Fibroblast of villous mesenchyme (primary cell): ENCODE results near the gene FBXO30. TPM values are rescaled to one million over a fixed set of nuclear protein-coding genes. Genes with fewer than 3 reads are reported as not detected.

ENCODE experiments used
- DNase-seq: peaks from one replicate; pipeline ENCODE4 v3.0.0-alpha.2; 2010; ENCODE audit warnings: low read depth
- H3K4me3 ChIP-seq: 2 replicates; pipeline ENCODE4 v1.5.1; 2011; ENCODE audit warnings: low read depth, mild to moderate bottlenecking, low read length
- total RNA-seq: library from RNA; depleted of rRNA; stranded (reverse); fragments of >200 nt; gene quantifications from 2 replicates; pipeline ENCODE4 v1.2.3, GENCODE V29; 2012
- TF ChIP-seq, protein P1 (sequence below): IDR thresholded peaks from 2 replicates; pipeline ENCODE4 v1.5.1; 2012; ENCODE audit warnings: low read depth, mild to moderate bottlenecking, low read length; ENCODE audit not compliant: insufficient read depth

The FBXO30 gene
- total RNA-seq, 1 donor: 16.0 TPM

DNA sequence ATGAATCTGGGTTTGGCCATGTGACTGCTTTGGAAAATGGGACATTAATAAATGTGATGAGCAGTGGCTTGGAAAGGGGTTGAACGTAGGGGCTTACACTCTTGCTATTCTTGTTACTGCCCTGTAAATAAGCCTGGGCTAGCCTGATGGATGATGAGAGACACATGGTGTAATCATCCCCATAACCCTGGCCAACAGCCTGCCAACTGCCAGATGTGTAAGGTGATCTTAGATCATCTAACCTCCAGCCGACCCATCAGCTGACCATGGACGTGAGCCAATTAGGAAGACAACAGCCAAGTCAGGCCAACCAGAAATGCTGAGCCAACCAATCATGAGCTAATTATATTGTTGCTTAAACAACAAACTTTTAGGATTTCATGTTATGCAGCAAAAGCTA lies 25.2 kb downstream of the FBXO30 start:
- DNase-seq: peak; percentile 17
- TF ChIP-seq, protein P1, sequence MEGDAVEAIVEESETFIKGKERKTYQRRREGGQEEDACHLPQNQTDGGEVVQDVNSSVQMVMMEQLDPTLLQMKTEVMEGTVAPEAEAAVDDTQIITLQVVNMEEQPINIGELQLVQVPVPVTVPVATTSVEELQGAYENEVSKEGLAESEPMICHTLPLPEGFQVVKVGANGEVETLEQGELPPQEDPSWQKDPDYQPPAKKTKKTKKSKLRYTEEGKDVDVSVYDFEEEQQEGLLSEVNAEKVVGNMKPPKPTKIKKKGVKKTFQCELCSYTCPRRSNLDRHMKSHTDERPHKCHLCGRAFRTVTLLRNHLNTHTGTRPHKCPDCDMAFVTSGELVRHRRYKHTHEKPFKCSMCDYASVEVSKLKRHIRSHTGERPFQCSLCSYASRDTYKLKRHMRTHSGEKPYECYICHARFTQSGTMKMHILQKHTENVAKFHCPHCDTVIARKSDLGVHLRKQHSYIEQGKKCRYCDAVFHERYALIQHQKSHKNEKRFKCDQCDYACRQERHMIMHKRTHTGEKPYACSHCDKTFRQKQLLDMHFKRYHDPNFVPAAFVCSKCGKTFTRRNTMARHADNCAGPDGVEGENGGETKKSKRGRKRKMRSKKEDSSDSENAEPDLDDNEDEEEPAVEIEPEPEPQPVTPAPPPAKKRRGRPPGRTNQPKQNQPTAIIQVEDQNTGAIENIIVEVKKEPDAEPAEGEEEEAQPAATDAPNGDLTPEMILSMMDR: no peak
- H3K4me3 ChIP-seq: no peak overlapping the region

DNA sequence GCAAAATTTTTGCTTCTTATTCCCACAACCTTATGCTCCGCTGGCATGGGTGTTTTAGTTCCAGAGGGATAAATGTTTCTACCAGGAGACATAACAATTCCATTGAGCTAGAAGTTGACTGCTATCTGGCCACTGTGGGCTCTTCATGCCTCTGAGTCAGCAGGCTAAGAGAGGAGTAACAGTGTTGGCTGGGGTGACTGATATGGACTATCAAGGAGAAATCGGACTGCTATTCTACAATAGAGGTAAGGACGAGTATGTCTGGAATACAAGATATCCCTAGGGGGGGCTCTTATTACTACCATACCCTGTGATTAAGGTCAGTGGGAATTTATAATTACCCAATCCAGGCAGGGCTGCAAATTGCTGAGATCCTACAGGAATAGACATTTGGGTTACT lies 26.9 kb downstream of the FBXO30 start:
- TF ChIP-seq, protein P1: no peak
- no peak for DNase-seq
- H3K4me3 ChIP-seq: no peak overlapping the region

DNA sequence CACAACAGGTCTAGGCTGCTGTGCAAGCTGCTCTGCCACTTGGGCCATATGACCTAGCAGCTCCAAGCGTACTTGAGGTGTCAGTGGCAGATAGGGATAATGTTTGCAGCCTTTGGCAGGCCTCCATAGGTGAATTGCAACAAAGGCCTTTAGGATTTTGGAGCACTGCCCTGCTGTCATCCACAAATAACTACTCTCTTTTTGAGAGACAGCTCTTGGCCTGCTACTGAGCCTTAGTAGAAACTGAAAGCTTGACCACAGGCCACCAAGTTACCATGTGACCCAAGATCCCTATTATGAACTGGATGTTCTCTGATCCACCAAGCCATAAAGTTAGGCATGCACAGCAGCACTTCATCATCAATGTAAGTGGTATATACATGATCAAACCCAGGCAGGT lies 29.9 kb downstream of the FBXO30 start:
- no peak overlapping the region for H3K4me3 ChIP-seq
- TF ChIP-seq, protein P1: no peak
- DNase-seq: no peak

DNA sequence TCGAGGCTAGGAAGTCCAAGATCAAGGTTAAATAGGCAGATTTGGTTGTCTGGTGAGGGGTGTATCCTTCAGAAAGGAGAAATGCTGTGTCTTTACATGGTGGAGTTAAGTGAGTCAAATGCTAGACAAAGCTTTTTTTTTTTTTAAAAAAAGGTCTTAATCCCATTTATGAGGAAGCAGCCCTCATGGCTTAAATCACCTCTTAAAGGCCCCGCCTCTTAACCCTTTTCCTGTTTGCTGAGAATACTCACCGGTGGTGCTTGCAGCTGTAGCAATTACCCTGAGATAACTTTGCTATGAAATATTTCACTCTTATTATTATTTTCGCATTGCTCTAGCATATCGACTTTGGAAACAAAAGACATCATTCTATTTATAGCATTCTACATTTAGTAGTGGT lies 30.8 kb downstream of the FBXO30 start:
- no peak for DNase-seq
- no peak overlapping the region for H3K4me3 ChIP-seq
- TF ChIP-seq, protein P1: no peak

DNA sequence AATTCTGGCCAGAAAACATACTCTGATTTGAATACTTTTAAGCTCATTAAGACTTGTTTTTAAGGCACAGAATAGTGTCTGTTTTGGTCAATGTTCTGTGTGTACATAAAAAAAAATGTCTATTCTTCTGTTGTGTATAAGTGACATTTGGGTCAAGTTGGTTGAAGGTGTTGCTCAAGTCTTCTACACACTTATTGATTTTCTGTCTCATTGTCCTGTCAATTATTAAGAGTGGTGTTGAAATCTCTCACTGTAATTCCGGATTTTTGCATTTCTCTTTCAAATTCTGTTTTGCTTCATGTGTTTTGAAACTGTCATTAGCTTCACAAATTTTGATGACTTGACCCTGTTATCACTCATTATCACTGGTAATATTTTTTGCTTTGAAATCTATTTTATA lies 41.7 kb downstream of the FBXO30 start:
- H3K4me3 ChIP-seq: no peak overlapping the region
- TF ChIP-seq, protein P1: no peak
- DNase-seq: no peak

DNA sequence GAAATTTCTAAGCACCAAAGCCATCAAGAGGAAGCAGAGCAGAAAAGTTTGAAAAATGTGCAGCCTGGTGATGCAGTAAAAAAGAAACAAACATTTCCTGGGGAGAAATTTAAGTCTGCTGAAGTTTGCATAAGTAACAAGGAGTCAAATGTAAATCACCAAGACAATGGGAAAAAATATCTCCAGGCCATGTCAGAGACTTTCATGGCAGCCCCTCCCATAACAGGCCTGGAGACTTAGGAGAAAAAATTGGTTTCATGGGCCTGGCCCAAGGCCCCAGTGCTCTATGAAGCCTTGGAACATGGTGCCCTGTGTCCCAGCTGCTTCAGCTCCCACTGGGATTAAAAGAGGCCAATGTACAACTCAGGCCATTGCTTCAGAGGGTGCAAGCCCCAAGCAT lies 49.1 kb downstream of the FBXO30 start:
- no peak for DNase-seq
- TF ChIP-seq, protein P1: no peak
- H3K4me3 ChIP-seq: no peak overlapping the region

DNA sequence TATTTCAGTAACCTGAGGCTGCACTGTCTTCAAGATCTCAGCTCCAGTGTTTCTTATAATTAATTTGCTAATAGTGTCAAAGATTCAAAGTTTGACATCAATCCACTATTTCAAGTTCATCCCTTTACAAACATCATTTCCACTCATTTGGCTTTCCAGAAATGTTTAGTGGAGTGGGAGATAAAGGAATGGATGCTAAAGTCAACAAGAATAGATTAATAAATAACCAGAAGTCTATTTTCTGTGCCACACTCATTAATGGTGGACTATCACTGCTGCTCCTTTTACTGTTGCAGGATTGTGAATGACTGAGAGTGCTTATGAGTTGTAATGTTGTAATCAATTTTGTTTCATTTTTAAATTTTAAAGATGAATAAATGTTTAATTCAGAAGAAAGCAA lies 50.9 kb downstream of the FBXO30 start:
- TF ChIP-seq, protein P1: no peak
- no peak for DNase-seq
- no peak overlapping the region for H3K4me3 ChIP-seq
